HG03025 (cell line): ENCODE results near the gene ADAMTS16.

Experiments used
- ATAC-seq: cut with Tn5 transposase; IDR thresholded peaks from one replicate; pipeline ENCODE4 v1.9.1; 2021; ENCODE audit warnings: mild to moderate bottlenecking, moderate library complexity; ENCODE audit not compliant: unreplicated experiment, low FRiP score

The ADAMTS16 gene

GRCh38 chr5:5306696-5307095, 166.6 kb downstream of the ADAMTS16 start:
- ATAC-seq = no peak

GRCh38 chr5:5308319-5308718, 168.2 kb downstream of the ADAMTS16 start:
- ATAC-seq = no peak

GRCh38 chr5:5309645-5310044, 169.5 kb downstream of the ADAMTS16 start:
- no peak for ATAC-seq

- ATAC-seq = no peak
These were observed 173.0 kb downstream of the ADAMTS16 start for GRCh38 chr5:5313101-5313635.

GRCh38 chr5:5314166-5314565, 174.0 kb downstream of the ADAMTS16 start:
- ATAC-seq = no peak

GRCh38 chr5:5314626-5315025, 174.5 kb downstream of the ADAMTS16 start:
- no peak for ATAC-seq

- no peak for ATAC-seq
These were observed 175.2 kb downstream of the ADAMTS16 start for GRCh38 chr5:5315068-5315980.

GRCh38 chr5:5316334-5316733, 176.2 kb downstream of the ADAMTS16 start:
- no peak for ATAC-seq

- ATAC-seq = no peak
These were observed 177.8 kb downstream of the ADAMTS16 start for GRCh38 chr5:5317976-5318375.

- no peak for ATAC-seq
These were observed 178.5 kb downstream of the ADAMTS16 start for GRCh38 chr5:5318426-5319190.

GRCh38 chr5:5320062-5320805, 180.1 kb downstream of the ADAMTS16 start:
- no peak for ATAC-seq

- ATAC-seq = no peak
These were observed 181.0 kb downstream of the ADAMTS16 start for GRCh38 chr5:5321137-5321536.

GRCh38 chr5:5323551-5323950, 183.4 kb downstream of the ADAMTS16 start:
- ATAC-seq = no peak

- ATAC-seq = no peak
These were observed 186.1 kb downstream of the ADAMTS16 start for GRCh38 chr5:5326115-5326758.

- ATAC-seq = no peak
These were observed 187.0 kb downstream of the ADAMTS16 start for GRCh38 chr5:5327126-5327525.

GRCh38 chr5:5330728-5331452, 190.8 kb downstream of the ADAMTS16 start:
- ATAC-seq = no peak

GRCh38 chr5:5331848-5332247, 191.7 kb downstream of the ADAMTS16 start:
- ATAC-seq = no peak

GRCh38 chr5:5332287-5332686, 192.2 kb downstream of the ADAMTS16 start:
- ATAC-seq = no peak

GRCh38 chr5:5335107-5335506, 195.0 kb downstream of the ADAMTS16 start:
- no peak for ATAC-seq
